ENCODE data around the gene ELFN1.

ELFN1 gene

GRCh38 chr7:1765336-1765735, 95.3 kb downstream of the ELFN1 start:
- no peak overlapping the region for H3K27ac ChIP-seq (ENCODE audit: low read depth, low read length)
- H3K9ac ChIP-seq (ENCODE audit: low read length): no peak overlapping the region
- no peaks in the 10 kb centered on the region for H3K27me3 ChIP-seq (ENCODE audit: control insufficient read depth in 1 of 2, insufficient read depth in 2 of 2, low read length in 2 of 2)
- H3K4me3 ChIP-seq (ENCODE audit: low read depth in 1 of 2, low read length in 2 of 2): no peak overlapping the region
- no peaks in the 10 kb centered on the region for H3K36me3 ChIP-seq (ENCODE audit: insufficient read depth, low read length)
- H3K4me1 ChIP-seq (ENCODE audit: insufficient read depth, low read length): no peaks in the 10 kb centered on the region
- H3K9me3 ChIP-seq (ENCODE audit: low read length): no peaks in the 10 kb centered on the region

DNA sequence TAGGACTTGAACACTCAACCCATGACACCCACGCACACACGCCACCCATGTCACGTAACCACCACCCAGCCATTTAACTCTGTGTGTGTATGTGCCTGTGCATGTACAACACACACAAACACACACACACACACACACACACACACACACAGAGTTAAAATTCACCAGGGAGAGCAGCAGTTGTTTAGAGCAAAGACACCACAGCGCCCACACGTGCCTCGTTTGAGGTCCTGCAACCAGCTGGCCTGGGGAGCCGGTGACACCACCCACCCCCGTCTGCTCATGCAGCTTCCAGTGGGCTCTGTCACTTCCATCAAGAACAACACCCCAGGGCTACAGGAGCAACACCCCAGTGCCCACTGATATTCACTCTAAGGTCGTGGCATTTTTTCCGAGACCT, 97.4 kb downstream of the ELFN1 start:
- H3K27ac ChIP-seq (ENCODE audit: low read depth, low read length): no peak overlapping the region
- no peak overlapping the region for H3K4me3 ChIP-seq (ENCODE audit: low read depth in 1 of 2, low read length in 2 of 2)
- H3K4me1 ChIP-seq (ENCODE audit: insufficient read depth, low read length): no peaks in the 10 kb centered on the region

GRCh38 chr7:1768832-1769231, 98.8 kb downstream of the ELFN1 start:
- H3K27me3 ChIP-seq (ENCODE audit: control insufficient read depth in 1 of 2, insufficient read depth in 2 of 2, low read length in 2 of 2): no peaks in the 10 kb centered on the region
- no peaks in the 10 kb centered on the region for H3K9me3 ChIP-seq (ENCODE audit: low read length)
- H3K4me3 ChIP-seq (ENCODE audit: low read depth in 1 of 2, low read length in 2 of 2): no peak overlapping the region
- no peak overlapping the region for H3K27ac ChIP-seq (ENCODE audit: low read depth, low read length)
- no peak overlapping the region for H3K9ac ChIP-seq (ENCODE audit: low read length)
- no peaks in the 10 kb centered on the region for H3K4me1 ChIP-seq (ENCODE audit: insufficient read depth, low read length)
- no peaks in the 10 kb centered on the region for H3K36me3 ChIP-seq (ENCODE audit: insufficient read depth, low read length)

More for the DNA sequence above, 97.4 kb downstream of the ELFN1 start:
- Histone ChIP-seq H3K9ac (ENCODE audit: low read length) (no peak overlapping the region), H3K9me3 (ENCODE audit: low read length) (no peaks in the 10 kb centered on the region), H3K36me3 (ENCODE audit: insufficient read depth, low read length) (no peaks in the 10 kb centered on the region), H3K27me3 (ENCODE audit: control insufficient read depth in 1 of 2, insufficient read depth in 2 of 2, low read length in 2 of 2) (no peaks in the 10 kb centered on the region)

GRCh38 chr7:1769286-1770200, 99.5 kb downstream of the ELFN1 start:
- Histone ChIP-seq H3K27me3 (ENCODE audit: control insufficient read depth in 1 of 2, insufficient read depth in 2 of 2, low read length in 2 of 2) (no peaks in the 10 kb centered on the region), H3K4me3 (ENCODE audit: low read depth in 1 of 2, low read length in 2 of 2) (no peak overlapping the region), H3K27ac (ENCODE audit: low read depth, low read length) (no peak overlapping the region), H3K36me3 (ENCODE audit: insufficient read depth, low read length) (no peaks in the 10 kb centered on the region), H3K9me3 (ENCODE audit: low read length) (no peaks in the 10 kb centered on the region), H3K9ac (ENCODE audit: low read length) (no peak overlapping the region), H3K4me1 (ENCODE audit: insufficient read depth, low read length) (no peaks in the 10 kb centered on the region)

GRCh38 chr7:1770331-1770730, 100.3 kb downstream of the ELFN1 start:
- Histone ChIP-seq H3K4me1 (ENCODE audit: insufficient read depth, low read length) (no peaks in the 10 kb centered on the region), H3K27me3 (ENCODE audit: control insufficient read depth in 1 of 2, insufficient read depth in 2 of 2, low read length in 2 of 2) (no peaks in the 10 kb centered on the region), H3K27ac (ENCODE audit: low read depth, low read length) (no peak overlapping the region), H3K36me3 (ENCODE audit: insufficient read depth, low read length) (no peaks in the 10 kb centered on the region), H3K9ac (ENCODE audit: low read length) (no peak overlapping the region), H3K4me3 (ENCODE audit: low read depth in 1 of 2, low read length in 2 of 2) (no peak overlapping the region), H3K9me3 (ENCODE audit: low read length) (no peaks in the 10 kb centered on the region)

- H3K4me3 ChIP-seq (ENCODE audit: low read depth in 1 of 2, low read length in 2 of 2): no peak overlapping the region
- H3K9ac ChIP-seq (ENCODE audit: low read length): no peak overlapping the region
- H3K9me3 ChIP-seq (ENCODE audit: low read length): no peaks in the 10 kb centered on the region
- H3K4me1 ChIP-seq (ENCODE audit: insufficient read depth, low read length): no peaks in the 10 kb centered on the region
- no peak overlapping the region for H3K27ac ChIP-seq (ENCODE audit: low read depth, low read length)
- H3K36me3 ChIP-seq (ENCODE audit: insufficient read depth, low read length): no peaks in the 10 kb centered on the region
- no peaks in the 10 kb centered on the region for H3K27me3 ChIP-seq (ENCODE audit: control insufficient read depth in 1 of 2, insufficient read depth in 2 of 2, low read length in 2 of 2)
Measured at GRCh38 chr7:1775389-1775788, 105.3 kb downstream of the ELFN1 start.

GRCh38 chr7:1777122-1777521, 107.0 kb downstream of the ELFN1 start:
- no peaks in the 10 kb centered on the region for H3K27me3 ChIP-seq (ENCODE audit: control insufficient read depth in 1 of 2, insufficient read depth in 2 of 2, low read length in 2 of 2)

DNA sequence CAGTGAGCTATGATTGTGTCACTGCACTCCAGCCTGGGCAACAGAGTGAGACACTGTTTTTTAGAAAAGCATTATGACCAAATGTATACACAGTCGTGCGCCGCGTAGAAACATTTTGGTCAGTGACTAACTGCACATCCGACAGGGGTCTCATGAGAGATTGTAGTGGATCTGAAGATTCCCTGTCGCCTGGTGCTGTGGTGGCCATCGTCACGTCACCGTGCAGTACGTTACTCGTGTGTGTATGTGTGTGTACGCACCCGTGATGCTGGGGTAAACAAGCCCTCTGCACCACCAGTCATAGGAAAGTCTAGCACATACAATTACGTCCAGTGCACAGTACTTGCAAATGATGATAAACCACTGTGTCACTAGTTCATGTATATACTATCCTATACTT, 109.4 kb downstream of the ELFN1 start:
- no peaks in the 10 kb centered on the region for H3K9me3 ChIP-seq (ENCODE audit: low read length)
- no peaks in the 10 kb centered on the region for H3K4me1 ChIP-seq (ENCODE audit: insufficient read depth, low read length)
- no peak overlapping the region for H3K9ac ChIP-seq (ENCODE audit: low read length)
- no peaks in the 10 kb centered on the region for H3K27me3 ChIP-seq (ENCODE audit: control insufficient read depth in 1 of 2, insufficient read depth in 2 of 2, low read length in 2 of 2)
- H3K4me3 ChIP-seq (ENCODE audit: low read depth in 1 of 2, low read length in 2 of 2): no peak overlapping the region
- no peaks in the 10 kb centered on the region for H3K36me3 ChIP-seq (ENCODE audit: insufficient read depth, low read length)
- H3K27ac ChIP-seq (ENCODE audit: low read depth, low read length): no peak overlapping the region

More at GRCh38 chr7:1777122-1777521, 107.0 kb downstream of the ELFN1 start:
- Histone ChIP-seq H3K9me3 (ENCODE audit: low read length) (no peaks in the 10 kb centered on the region), H3K4me1 (ENCODE audit: insufficient read depth, low read length) (no peaks in the 10 kb centered on the region), H3K27ac (ENCODE audit: low read depth, low read length) (no peak overlapping the region), H3K4me3 (ENCODE audit: low read depth in 1 of 2, low read length in 2 of 2) (no peak overlapping the region), H3K36me3 (ENCODE audit: insufficient read depth, low read length) (no peaks in the 10 kb centered on the region), H3K9ac (ENCODE audit: low read length) (no peak overlapping the region)

DNA sequence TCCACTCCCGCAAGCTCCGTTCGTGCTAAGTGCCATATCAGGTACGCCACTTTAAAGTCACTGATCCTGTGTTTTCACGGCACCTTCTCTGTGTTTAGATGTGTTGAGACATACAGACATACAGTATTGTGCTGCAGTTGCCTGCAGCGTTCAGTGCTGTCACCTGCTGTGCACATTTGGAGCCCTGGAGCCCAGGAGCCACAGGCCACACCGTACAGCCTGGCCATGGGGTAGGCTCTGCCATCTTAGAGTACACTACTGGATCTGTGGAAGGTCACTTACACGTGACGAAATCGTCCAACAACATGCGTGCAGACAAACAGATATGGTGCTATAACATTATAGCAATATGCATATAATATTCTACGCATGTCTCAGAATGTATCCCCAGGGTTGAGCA, 111.3 kb downstream of the ELFN1 start:
- H3K9ac ChIP-seq (ENCODE audit: low read length): no peak overlapping the region
- no peaks in the 10 kb centered on the region for H3K36me3 ChIP-seq (ENCODE audit: insufficient read depth, low read length)
- H3K4me1 ChIP-seq (ENCODE audit: insufficient read depth, low read length): no peaks in the 10 kb centered on the region
- no peak overlapping the region for H3K4me3 ChIP-seq (ENCODE audit: low read depth in 1 of 2, low read length in 2 of 2)
- H3K9me3 ChIP-seq (ENCODE audit: low read length): no peaks in the 10 kb centered on the region
- no peaks in the 10 kb centered on the region for H3K27me3 ChIP-seq (ENCODE audit: control insufficient read depth in 1 of 2, insufficient read depth in 2 of 2, low read length in 2 of 2)
- H3K27ac ChIP-seq (ENCODE audit: low read depth, low read length): no peak overlapping the region

DNA sequence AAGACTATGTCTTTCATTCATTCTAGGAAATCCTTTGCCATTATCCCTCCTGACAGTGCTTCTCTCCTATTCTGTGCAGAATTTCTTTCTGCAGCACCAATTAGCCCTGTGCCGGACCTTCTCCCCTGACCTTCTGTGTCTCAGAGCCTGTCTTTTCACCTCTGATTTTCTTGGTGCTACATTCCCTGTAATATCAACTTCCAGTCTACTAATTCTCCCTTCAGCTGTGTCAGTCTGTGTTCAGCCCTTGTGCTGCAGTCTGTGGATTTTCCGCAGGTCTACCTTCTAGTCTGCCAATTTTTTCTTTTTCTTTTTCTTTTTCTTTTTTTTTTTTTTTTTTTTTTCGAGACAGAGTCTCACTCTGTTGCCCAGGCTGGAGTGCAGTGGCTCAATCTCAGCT, 115.8 kb downstream of the ELFN1 start:
- Histone ChIP-seq H3K9me3 (ENCODE audit: low read length) (no peaks in the 10 kb centered on the region), H3K36me3 (ENCODE audit: insufficient read depth, low read length) (no peaks in the 10 kb centered on the region), H3K9ac (ENCODE audit: low read length) (no peak overlapping the region), H3K4me1 (ENCODE audit: insufficient read depth, low read length) (no peaks in the 10 kb centered on the region), H3K27me3 (ENCODE audit: control insufficient read depth in 1 of 2, insufficient read depth in 2 of 2, low read length in 2 of 2) (peaks cover 0 to 4% of the 10 kb centered on the region in 2 donors), H3K27ac (ENCODE audit: low read depth, low read length) (no peak overlapping the region), H3K4me3 (ENCODE audit: low read depth in 1 of 2, low read length in 2 of 2) (no peak overlapping the region)

GRCh38 chr7:1787241-1787640, 117.2 kb downstream of the ELFN1 start:
- H3K4me3 ChIP-seq (ENCODE audit: low read depth in 1 of 2, low read length in 2 of 2): no peak overlapping the region
- H3K36me3 ChIP-seq (ENCODE audit: insufficient read depth, low read length): no peaks in the 10 kb centered on the region
- H3K9ac ChIP-seq (ENCODE audit: low read length): no peak overlapping the region
- no peak overlapping the region for H3K27ac ChIP-seq (ENCODE audit: low read depth, low read length)
- H3K9me3 ChIP-seq (ENCODE audit: low read length): no peaks in the 10 kb centered on the region
- peaks cover 0 to 4% of the 10 kb centered on the region in 2 donors for H3K27me3 ChIP-seq (ENCODE audit: control insufficient read depth in 1 of 2, insufficient read depth in 2 of 2, low read length in 2 of 2)
- no peaks in the 10 kb centered on the region for H3K4me1 ChIP-seq (ENCODE audit: insufficient read depth, low read length)

DNA sequence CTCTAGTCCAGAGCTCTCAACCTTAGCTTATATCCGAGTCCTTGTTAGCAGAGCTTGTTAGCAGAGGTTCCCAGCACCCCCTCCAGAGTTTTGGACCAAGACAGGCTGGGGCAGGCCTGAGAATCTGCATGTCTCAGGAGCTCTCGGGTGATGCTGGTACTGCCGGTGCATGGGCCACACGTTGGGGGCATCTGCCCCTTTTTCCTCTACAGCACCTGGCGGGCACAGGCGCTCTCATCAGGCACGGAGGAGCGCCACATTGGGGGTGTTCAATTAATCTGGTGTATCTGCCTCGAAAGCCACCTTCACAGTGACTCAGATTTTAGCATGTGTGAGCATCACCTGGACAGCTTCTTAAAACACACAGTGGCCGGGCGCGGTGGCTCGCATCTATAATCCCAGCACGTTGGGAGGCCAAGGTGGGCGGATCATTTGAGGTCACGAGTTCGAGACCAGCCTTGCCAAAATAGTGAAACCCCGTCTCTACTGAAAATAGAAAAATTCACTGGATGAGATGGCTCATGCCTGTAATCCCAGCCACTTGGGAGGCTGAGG, 117.7 kb downstream of the ELFN1 start:
- Histone ChIP-seq H3K4me3 (ENCODE audit: low read depth in 1 of 2, low read length in 2 of 2) (no peak overlapping the region), H3K9me3 (ENCODE audit: low read length) (no peaks in the 10 kb centered on the region), H3K27ac (ENCODE audit: low read depth, low read length) (no peak overlapping the region), H3K4me1 (ENCODE audit: insufficient read depth, low read length) (no peaks in the 10 kb centered on the region), H3K27me3 (ENCODE audit: control insufficient read depth in 1 of 2, insufficient read depth in 2 of 2, low read length in 2 of 2) (peaks cover 0 to 4% of the 10 kb centered on the region in 2 donors), H3K36me3 (ENCODE audit: insufficient read depth, low read length) (no peaks in the 10 kb centered on the region), H3K9ac (ENCODE audit: low read length) (no peak overlapping the region)
